Measurements from ENCODE around the gene SGO2. TPM values are rescaled to one million over a fixed set of nuclear protein-coding genes. Genes with fewer than 3 reads are reported as not detected.

Gene SGO2
- total and polyA plus RNA-seq, 2 of the 13 experiments (the other 11 are each of a cell fraction or from before 2014, with no cell fraction given): 5.1 to 16.2 TPM

DNA sequence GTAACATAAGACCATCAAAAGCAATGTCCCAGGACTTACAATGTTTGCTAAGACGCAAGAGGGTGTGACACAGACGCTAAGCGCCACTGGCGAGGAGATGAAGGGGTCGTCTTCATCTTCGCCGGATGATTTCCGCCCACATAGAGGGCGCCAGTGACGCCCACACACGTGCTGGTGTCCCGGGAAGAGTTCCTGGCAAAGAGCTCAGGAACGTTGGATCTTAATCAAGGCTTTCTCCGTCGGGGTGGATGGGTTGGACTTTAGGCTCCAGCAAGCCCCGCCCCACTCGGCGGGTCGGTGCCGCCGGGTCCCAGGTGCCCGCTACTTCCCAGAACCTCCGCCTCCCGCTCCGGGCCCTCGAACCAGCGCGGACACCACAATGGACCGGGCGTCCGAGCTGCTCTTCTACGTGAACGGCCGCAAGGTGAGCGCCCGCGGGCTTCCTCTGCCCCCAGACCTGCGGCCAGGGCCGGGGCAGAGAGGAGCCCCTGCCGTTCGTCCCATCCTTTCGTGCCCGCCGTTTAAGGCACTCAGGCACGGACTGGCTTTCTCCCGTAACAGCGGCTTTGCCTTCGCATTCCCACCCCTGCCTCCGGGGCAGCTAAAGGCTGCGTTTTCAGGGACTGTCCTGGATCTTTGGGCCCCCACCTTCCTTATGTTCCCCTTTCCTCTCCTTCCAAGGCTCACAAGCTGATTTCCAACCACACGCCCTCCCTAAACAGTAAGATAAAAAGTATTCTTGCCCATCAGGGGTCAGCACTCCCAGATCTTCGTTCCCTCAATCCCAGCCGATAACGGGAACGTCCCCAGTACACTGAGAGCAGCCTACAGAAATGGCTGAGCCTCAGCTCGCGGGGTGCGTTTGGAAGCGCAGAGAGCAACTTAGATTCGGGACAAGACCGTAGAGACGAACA is 60.0 kb downstream of the SGO2 start, which contains the start of gene AOX1 (continued):
- TF ChIP-seq HMG20B (CRISPR knock-in tag; conservative IDR thresholded peaks at IDR 0.05) (no peak), ZNF839 (CRISPR knock-in tag; IDR thresholded peaks at IDR 0.05; ENCODE audit: borderline replicate concordance) (no peak), REPIN1 (CRISPR knock-in tag; IDR thresholded peaks at IDR 0.05; ENCODE audit: borderline replicate concordance, low read depth) (peak; percentile 80; the same call in 1 of the 2 replicates), RARG (CRISPR knock-in tag; IDR thresholded peaks at IDR 0.05; ENCODE audit: low read depth) (no peak), ZNF616 (CRISPR knock-in tag; IDR thresholded peaks at IDR 0.05; ENCODE audit: low read depth) (no peak), TFDP2 (CRISPR knock-in tag; IDR thresholded peaks at IDR 0.05) (peak; percentile 78), NR2C2 (CRISPR knock-in tag; IDR thresholded peaks at IDR 0.05; ENCODE audit: borderline replicate concordance) (0 out of 2 replicates have a peak, but pooled peaks have one; percentile 19), ZFP82 (CRISPR knock-in tag; IDR thresholded peaks at IDR 0.05; ENCODE audit: borderline replicate concordance) (no peak), STAG1 (CRISPR knock-in tag; IDR thresholded peaks at IDR 0.05) (peak; percentile 59), IKZF5 (CRISPR knock-in tag; IDR thresholded peaks at IDR 0.05) (peak; percentile 76; the same call in 1 of the 2 replicates), MAFK (conservative IDR thresholded peaks at IDR 0.05 in 1 of 2, IDR thresholded peaks at IDR 0.05 in 1 of 2; ENCODE audit: low read length in 2 of 2) (no peak), GLMP (CRISPR knock-in tag; IDR thresholded peaks at IDR 0.05; ENCODE audit: borderline replicate concordance) (no peak), CREB1 (IDR thresholded peaks at IDR 0.05) (no peak), CREB1 (CRISPR knock-in tag; IDR thresholded peaks at IDR 0.05) (peak; percentile 56), SNAI1 (CRISPR knock-in tag; IDR thresholded peaks at IDR 0.05; ENCODE audit: borderline replicate concordance) (peak; percentile 85), ZBTB7B (CRISPR knock-in tag; IDR thresholded peaks at IDR 0.05) (peak; percentile 81), SMAD9 (CRISPR knock-in tag; IDR thresholded peaks at IDR 0.05) (no peak), E2F5 (CRISPR knock-in tag; conservative IDR thresholded peaks at IDR 0.05) (no peak), RORA (CRISPR knock-in tag; IDR thresholded peaks at IDR 0.05) (no peak), TSC22D2 (CRISPR knock-in tag; IDR thresholded peaks at IDR 0.05; ENCODE audit: borderline replicate concordance) (peak; percentile 26; the same call in 1 of the 2 replicates), ZNF432 (CRISPR knock-in tag; IDR thresholded peaks at IDR 0.05; ENCODE audit: borderline replicate concordance) (no peak), TEAD3 (CRISPR knock-in tag; optimal IDR thresholded peaks at IDR 0.05; ENCODE audit: borderline replicate concordance) (peak; percentile 10), SATB2 (CRISPR knock-in tag; IDR thresholded peaks at IDR 0.05) (peak; percentile 65; the same call in 1 of the 2 replicates)
- TF ChIP-seq, protein P1, sequence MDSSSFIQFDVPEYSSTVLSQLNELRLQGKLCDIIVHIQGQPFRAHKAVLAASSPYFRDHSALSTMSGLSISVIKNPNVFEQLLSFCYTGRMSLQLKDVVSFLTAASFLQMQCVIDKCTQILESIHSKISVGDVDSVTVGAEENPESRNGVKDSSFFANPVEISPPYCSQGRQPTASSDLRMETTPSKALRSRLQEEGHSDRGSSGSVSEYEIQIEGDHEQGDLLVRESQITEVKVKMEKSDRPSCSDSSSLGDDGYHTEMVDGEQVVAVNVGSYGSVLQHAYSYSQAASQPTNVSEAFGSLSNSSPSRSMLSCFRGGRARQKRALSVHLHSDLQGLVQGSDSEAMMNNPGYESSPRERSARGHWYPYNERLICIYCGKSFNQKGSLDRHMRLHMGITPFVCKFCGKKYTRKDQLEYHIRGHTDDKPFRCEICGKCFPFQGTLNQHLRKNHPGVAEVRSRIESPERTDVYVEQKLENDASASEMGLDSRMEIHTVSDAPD (CRISPR knock-in tag; IDR thresholded peaks at IDR 0.05): peak; percentile 49; the same call in 1 of the 2 replicates

Data from HepG2 (cell line).